HG03460 (cell line): ENCODE measurements around the gene ADIPOR1.
"Not testable (repeated sequence)": the region's sequence is repeated elsewhere in the genome, so short reads cannot be mapped to it uniquely, and the experiment has no call there.

Source experiments
- ATAC-seq: cut with Tn5 transposase; IDR thresholded peaks from one replicate; pipeline ENCODE4 v1.9.1; 2021; ENCODE audit not compliant: unreplicated experiment

Gene ADIPOR1

DNA sequence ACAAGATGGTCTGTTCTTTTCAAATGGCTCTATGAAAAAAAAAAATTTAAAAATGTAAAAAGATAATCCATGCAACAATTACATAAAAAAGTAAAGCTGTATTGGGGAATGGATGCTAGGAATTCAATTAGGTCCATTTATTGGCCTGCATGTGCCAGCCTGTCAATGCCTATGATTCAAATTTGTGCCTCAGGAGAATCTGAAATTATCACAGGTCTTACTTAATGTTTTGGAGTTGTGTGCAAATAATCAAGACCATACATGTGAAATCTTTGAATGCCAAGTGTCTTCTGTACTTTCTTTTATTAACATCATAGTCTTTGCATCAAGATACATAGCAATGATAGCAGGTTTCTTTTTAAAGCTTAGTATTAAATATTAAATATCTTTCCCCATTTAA, 17.6 kb downstream of the ADIPOR1 start:
- ATAC-seq: no peak

DNA sequence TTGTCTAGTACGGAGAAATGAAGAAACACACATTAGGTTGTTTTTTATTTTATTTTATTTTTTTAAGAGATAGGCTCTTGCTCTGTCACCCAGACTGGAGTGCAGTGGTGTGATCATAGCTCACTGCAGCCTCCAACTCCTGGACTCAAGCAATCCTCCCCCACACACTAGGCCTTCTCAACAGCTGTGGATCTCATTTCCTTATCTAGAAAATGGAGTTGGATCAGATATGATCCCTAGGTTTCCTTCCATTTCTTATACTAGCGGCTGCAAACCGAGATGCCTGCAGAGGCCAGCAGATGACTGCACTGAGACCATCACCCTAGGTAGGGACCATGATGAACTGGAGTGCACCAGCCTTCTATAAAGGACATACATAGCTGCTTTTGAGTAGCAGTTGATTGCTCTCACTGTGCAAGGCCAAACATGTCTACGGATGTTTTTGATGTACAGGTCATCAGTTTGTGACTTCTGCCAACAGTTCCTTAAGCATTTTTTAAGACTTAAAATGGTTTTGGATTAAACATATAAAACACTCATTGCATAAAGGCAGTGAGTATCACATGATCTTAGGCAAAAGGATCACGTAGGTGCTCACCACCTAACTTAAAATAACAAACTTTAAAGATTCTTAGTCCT, 19.7 kb downstream of the ADIPOR1 start:
- no peak for ATAC-seq

DNA sequence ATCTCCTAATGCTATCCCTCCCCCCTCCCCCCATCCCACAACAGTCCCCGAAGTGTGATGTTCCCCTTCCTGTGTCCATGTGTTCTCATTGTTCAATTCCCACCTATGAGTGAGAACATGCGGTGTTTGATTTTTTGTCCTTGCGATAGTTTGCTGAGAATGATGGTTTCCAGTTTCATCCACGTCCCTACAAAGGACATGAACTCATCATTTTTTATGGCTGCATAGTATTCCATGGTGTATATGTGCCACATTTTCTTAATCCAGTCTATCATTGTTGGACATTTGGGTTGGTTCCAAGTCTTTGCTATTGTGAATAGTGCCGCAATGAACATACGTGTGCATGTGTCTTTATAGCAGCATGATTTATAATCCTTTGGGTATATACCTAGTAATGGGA, 21.7 kb downstream of the ADIPOR1 start:
- not testable (repeated sequence) for ATAC-seq

DNA sequence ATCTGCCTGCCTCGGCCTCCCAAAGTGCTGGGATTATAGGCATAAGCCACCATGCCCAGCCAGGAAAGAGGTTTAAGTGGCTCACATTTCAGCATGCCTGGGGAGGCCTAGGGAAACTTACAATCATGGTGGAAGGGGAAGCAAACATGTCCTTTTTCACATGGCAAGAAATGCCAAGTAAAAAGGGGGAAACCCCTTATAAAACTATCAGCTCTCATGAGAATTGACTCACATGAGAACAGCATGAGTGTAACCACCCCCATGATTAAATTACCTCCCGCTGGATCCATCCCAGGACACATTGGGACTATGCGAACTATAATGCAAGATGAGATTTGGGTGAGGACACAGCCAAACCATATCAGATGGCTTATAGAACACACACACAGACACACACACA, 22.3 kb downstream of the ADIPOR1 start:
- ATAC-seq: no peak

DNA sequence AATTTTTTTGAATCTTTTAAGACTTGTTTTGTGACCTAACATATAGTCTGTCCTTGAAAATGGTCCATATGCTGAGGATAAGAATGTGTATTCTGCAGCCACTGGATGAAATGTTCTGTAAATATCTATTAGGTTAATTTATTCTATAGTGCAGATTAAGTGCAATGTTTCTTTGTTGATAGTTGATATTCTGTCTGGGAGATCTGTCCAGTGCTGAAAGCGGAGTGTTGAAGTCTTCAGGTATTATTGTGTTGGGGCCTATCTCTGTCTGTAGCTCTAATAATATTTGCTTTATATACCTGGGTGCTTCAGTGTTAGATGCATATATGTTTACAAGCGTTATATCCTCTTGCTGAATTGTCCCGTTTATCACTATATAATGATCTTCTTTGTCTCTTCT, 23.4 kb downstream of the ADIPOR1 start:
- no peak for ATAC-seq

DNA sequence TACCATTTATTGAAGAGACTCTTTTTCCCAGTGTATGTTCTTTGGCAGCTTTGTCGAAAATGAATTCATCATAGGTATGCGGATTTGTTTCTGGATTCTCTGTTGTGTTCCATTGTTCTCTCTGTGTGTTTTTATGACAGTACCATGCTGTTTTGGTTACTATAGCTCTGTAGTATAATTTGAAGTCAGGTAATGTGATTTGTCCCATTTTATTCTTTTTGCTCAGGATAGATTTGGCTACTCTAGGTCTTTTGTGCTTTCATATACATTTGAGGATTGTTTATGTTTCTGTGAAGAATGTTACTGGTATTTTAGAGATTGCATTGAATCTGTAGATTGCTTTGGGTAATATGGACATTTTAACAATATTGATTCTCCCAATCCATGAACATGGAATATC, 25.6 kb downstream of the ADIPOR1 start:
- no peak for ATAC-seq

DNA sequence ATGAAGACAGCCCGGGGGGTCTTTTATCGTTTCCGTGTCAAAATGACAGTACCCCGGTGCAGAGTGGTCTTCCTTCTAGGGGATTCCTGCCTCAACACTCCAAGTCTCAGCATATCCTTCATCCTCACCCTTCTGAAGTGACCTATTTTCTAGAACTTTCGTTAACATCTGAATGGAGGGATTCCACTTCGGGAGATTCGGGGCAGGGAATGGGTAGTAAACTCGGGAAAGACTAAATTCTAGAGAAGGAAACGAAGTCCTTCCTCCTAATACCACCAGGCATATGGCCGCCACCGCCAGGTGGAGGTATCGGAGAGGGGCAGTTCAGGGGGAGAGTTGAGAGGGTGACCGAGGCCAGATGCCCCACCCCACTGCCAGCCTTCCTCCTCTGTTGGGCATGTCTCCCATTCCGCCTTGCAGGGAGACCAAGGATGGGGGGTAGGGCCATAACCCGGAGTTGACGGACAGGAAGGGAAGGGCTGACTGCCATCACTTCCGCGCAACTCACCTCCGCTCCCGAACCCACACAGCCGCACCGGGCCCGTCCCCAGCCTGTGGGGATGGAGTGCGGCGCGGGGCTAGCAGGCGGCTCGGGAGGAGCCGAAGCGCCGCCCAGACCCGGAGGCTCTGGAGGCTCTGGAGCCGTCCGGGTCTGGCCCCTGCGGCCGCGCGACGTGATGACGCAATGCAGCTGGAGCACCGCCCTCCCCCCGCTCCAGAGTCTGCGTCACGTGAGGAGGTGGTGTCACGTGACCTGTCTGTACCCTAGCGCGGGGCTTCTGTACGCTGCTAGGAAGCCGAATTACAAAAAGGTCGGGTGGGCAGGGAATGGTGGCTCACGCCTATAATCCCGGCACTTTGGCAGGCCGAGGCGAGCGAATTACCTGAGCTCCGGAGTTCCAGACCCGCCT, 31.3 kb downstream of the ADIPOR1 start, which contains the start of gene KLHL12:
KLHL12 (minus strand) TSS at position 654 of the 911 bp plus-strand sequence. CDS start 2,072 bp downstream, outside the sequence.
- peak; percentile 94 for ATAC-seq

DNA sequence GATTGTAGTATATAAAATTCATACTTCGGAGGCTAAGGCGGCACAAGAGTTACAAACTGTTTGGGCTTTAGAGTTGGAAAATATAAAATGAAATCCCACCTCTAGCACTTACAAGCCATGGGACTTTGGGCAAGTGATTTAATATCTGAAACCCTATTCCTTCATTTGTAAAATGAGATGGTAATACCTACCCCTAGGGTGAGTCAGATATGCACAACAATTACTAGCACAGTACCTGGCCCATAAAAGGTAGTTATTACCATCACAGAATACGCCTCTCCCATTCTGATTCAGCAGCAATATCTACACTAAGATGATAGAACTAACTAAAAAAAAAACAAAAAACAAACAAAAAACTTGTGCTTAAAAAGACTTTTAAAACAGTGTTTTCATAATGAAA, 34.6 kb downstream of the ADIPOR1 start:
- ATAC-seq: no peak

DNA sequence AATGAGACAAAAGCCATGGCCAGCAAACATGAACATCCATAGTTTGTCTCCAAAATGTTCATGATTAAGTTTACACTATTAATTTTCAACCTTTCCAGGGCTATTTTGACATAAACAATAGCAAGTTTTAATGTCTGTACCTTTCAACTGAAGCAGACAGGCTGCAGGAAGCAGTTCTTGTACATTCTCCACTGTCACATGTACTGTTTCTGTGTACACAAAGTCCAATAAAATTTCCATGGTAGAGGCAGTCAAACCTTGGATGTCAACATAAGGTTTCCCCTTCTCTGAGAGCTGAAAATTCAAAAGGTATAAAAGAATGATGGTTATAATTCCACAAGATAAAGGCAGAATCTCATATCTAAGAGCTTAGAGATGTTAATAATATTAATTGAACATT, 38.5 kb downstream of the ADIPOR1 start:
- ATAC-seq: no peak

DNA sequence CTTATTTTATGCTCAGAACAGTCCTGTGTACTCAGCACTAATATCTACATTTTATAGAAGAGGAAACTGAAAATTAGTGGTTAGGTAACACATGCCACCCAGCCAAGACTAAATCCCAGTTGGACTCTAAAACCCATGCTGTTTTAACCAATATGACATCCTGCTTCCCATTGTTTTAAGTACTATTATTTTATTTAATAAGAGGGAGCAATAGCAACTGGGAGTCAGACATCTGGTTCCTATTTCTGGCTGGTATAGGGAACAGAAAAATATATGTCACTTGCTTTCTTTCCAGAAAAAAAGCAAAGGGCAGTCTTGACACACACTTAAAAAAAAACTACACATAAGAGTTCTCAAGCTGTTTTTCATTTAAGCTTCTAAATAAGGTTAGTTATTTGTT, 43.0 kb downstream of the ADIPOR1 start:
- no peak for ATAC-seq

DNA sequence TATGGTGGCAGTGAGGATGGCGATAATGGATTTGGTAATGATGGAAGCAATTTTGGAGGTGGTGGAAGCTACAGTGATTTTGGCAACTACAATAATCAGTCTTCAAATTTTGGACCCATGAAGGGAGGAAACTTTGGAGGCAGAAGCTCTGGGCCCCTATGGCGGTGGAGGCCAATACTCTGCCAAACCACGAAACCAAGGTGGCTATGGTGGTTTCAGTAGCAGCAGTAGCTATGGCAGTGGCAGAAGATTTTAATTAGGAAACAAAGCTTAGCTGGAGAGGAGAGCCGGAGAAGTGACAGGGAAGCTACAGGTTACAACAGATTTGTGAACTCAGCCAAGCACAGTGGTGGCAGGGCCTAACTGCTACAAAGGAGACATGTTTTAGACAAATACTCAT, 45.6 kb downstream of the ADIPOR1 start:
- not testable (repeated sequence) for ATAC-seq

DNA sequence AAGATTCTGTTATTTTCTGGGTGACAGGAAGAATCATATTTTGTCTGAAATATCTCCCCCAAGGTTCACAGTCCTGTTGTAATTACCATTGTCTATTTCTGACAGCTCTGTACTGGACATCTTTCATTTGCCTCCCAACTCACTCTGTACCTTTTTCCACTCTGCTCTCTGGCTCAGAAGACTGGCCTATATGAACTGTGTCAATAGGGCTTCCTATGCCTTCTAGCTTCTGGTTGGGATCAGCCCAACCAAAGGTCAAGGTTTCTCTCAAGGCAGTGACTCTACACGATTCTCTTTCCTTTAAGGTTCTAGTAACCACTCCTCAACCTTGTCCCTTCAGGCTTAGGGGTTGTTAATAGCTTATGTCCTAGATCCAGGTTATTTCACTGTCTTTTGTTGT, 48.6 kb downstream of the ADIPOR1 start:
- no peak for ATAC-seq

DNA sequence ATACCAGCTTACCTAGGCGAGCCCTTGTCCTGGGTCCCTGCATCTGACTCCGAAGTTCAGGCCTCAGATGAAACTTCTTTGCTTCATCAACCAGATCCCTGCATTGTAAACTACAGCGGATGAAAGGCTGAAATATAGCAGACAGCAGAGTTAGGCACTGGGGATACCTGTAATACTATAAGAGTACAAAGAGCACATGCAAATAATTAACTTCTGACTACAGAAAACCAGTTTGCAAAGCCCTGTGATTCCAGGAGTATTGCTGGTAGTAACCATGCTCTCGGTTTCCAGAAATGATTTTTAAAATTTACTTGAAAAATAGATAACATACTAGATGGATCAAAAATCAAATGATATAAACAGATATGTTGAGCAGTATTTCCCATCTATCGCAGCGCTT, 49.1 kb downstream of the ADIPOR1 start:
- ATAC-seq: no peak

DNA sequence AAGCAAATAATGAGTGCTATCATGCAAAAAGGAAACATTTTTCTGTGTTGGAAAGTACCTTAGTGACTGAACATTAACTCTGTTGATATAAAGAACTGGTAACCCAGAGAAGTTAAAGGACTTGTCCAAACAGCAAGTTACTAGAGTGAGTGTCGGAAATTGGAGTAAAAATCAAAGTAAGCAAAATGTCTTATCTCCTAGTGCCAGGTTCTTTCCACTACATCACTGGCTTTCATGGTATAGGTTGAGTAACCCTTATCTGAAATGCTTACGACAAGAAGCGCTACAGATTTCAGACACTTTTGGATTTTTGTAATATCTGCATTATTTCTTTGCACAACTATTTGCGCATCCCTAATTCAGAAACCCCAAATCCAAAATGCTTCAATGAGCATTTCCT, 52.8 kb downstream of the ADIPOR1 start:
- ATAC-seq: no peak

DNA sequence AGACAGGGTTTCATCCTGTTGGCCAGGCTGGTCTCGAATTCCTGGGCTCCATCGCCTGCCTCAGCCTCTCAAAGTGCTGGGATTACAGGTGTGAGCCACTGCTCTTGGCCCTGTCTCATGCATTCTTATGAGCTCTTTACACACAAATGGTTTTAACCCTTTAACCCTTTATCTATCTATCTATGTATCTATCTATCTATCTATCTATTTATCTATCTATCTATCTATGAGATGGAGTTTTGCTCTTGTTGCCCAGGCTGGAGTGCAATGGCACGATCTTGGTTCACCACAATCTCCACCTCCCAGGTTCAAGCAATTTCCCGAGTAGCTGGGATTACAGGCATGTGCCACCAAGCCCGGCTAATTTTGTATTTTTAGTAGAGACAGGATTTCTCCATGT, 54.3 kb downstream of the ADIPOR1 start:
- ATAC-seq: not testable (repeated sequence)

DNA sequence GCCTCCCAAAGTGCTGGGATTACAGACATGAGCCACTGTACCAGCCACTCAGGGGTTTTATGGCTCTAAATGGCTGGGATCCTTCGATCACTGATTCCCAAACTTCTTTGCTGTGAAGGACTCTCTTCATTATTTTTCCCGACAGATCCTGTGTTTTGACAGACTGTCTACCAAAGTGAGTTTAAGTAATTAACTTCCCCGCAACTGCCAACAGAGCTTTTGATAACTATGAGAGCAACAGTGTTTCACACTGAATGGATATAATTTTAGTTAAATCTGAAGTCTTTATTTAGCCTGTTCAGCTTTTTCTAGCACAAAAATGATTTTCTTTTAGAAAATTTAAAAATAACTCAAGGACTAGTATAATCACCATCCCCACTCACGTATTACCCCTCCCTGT, 56.6 kb downstream of the ADIPOR1 start:
- no peak for ATAC-seq

DNA sequence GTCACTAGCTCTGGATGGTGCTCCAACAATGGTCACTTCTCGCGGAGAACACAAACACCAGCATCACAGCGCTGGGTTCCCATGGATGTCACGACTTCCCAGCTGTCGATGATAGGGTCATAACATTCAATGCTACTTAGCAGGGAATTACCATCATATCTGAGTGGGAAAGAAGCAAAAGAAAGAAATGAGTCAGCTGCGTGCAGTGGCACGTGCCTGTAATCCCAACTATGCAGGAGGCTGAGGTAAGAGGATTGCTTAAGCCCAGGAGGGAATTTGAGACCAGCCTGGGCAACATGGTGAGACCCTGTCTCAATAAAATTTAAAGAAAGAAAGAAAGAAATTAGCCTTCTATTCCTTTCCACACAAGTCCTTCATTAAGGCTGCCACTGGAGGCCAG, 65.6 kb downstream of the ADIPOR1 start:
- ATAC-seq: no peak
